T-helper 1 cell treated with Interleukin-12 subunit alpha and Interleukin-12 subunit beta and Interleukin-4 antibody, amounts not matched to agents 30 μg/mL and 1 μg/mL, for 36 hours (primary cell): ENCODE results near the gene CCDC90B.
"Not testable (repeated sequence)": the region's sequence is repeated elsewhere in the genome, so short reads cannot be mapped to it uniquely, and the experiment has no call there.

ENCODE experiments used
- H3K27ac Mint-ChIP-seq: one replicate; pipeline ENCODE4 v1.8.0; 2021; ENCODE audit warnings: mild to moderate bottlenecking, mixed read lengths
- H3K27me3 Mint-ChIP-seq: one replicate; pipeline ENCODE4 v1.8.0; 2021; ENCODE audit warnings: low read depth, mixed read lengths
- H3K36me3 Mint-ChIP-seq: one replicate; pipeline ENCODE4 v1.8.0; 2021; ENCODE audit warnings: low read depth, mixed read lengths
- H3K4me1 Mint-ChIP-seq: one replicate; pipeline ENCODE4 v1.8.0; 2021; ENCODE audit warnings: low read depth, mixed read lengths
- H3K4me3 Mint-ChIP-seq: one replicate; pipeline ENCODE4 v1.8.0; 2021; ENCODE audit warnings: mild to moderate bottlenecking, moderate library complexity, mixed read lengths
- H3K9me3 Mint-ChIP-seq: one replicate; pipeline ENCODE4 v1.8.0; 2021; ENCODE audit warnings: mixed read lengths

The CCDC90B gene

DNA sequence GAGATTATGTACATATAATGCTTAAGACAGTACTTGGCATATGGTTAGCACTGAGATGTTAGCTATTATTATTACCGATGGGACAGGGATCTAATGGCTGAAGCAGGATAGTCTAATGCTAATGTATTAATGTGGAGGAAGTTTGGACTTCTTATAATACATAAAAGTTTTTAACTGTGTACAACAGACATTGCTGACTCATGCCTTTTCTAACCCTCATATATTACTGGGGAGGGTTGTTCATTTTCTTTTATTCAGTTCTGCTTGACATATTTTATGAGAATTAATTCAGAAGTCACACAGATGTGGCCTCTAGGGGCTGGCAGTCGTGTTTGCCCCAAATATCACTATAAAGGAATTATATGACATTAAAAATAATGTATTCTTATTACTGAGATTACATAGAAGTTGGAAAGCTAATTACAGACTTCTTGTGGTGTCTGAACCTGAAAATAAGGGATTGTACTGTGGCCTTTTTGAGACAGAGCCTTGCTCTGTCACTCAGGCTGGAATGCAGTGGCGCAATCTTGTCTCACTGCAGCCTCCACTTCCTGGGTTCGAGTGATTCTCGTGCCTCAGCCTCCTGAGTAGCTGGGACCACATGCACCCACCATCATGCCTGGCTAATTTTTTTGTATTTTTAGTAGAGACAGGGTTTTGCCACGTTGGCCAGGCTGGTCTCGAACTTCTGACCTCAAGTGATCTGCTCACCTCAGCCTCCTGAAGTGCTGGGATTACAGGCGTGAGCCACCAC is 10.1 kb downstream of the CCDC90B start:
- H3K4me3 Mint-ChIP-seq = no peak overlapping the region

DNA sequence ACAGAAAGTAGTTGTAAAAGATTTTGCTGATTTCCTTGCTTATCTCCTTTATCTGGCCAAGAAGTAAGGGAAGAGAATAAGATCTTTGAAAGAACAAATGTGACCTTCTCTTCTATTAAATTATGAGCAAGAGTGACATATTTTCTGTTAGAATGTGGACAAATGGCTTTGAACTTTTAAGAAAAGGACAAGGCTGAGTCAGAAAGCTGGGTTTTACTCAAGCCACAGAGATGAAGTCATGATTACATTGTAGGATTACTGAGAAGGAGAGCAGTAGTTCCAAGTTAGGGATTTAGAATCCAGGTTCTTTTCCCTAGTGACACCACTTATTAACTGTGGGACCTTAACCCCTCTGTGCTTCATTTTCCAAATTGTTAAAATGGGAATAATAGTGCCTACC is 13.5 kb downstream of the CCDC90B start:
- Mint-ChIP-seq H3K4me3 (no peak overlapping the region), H3K27ac (no peak overlapping the region), H3K9me3 (no peaks in the 10 kb centered on the region), H3K4me1 (peaks cover 3% of the 10 kb centered on the region), H3K36me3 (peaks cover 53% of the 10 kb centered on the region), H3K27me3 (no peaks in the 10 kb centered on the region)

More for the DNA sequence above, 10.1 kb downstream of the CCDC90B start:
- no peaks in the 10 kb centered on the region for H3K9me3 Mint-ChIP-seq
- H3K27ac Mint-ChIP-seq = no peak overlapping the region
- peaks cover 3% of the 10 kb centered on the region for H3K4me1 Mint-ChIP-seq
- H3K36me3 Mint-ChIP-seq = peaks cover 37% of the 10 kb centered on the region
- no peaks in the 10 kb centered on the region for H3K27me3 Mint-ChIP-seq

GRCh38 chr11:83271734-83272133 is 14.4 kb downstream of the CCDC90B start:
- H3K27me3 Mint-ChIP-seq, H3K9me3 Mint-ChIP-seq: not testable (repeated sequence)
- peaks cover 56% of the 10 kb centered on the region for H3K36me3 Mint-ChIP-seq

GRCh38 chr11:83269080-83269479 is 17.1 kb downstream of the CCDC90B start:
- peaks cover 59% of the 10 kb centered on the region for H3K36me3 Mint-ChIP-seq
- H3K4me3 Mint-ChIP-seq, H3K27me3 Mint-ChIP-seq, H3K9me3 Mint-ChIP-seq, H3K27ac Mint-ChIP-seq, H3K4me1 Mint-ChIP-seq: not testable (repeated sequence)

More at GRCh38 chr11:83271734-83272133, 14.4 kb downstream of the CCDC90B start:
- not testable (repeated sequence) for H3K27ac Mint-ChIP-seq, H3K4me3 Mint-ChIP-seq, H3K4me1 Mint-ChIP-seq

DNA sequence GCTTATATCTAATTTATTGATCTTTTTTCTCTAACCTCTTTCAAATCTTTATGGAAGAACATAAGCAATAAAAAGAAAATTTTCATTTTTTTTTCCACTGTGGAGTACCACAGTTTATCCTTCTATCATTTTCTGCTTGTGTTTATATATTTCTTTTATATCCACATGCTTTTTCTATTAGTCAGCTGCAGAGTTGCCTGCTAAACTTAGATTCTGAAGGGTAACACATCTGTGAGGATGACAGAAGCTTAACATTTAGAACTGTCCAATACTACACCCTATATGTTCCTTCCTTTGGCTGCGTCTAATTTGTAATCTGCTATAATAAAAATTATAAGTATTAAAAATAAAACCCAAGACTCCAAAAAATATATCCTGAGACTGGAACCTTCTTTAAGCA is 20.8 kb downstream of the CCDC90B start:
- Mint-ChIP-seq H3K9me3 (no peaks in the 10 kb centered on the region), H3K4me1 (no peaks in the 10 kb centered on the region), H3K27me3 (no peaks in the 10 kb centered on the region), H3K36me3 (peaks cover 45% of the 10 kb centered on the region), H3K27ac (no peak overlapping the region), H3K4me3 (no peak overlapping the region)

DNA sequence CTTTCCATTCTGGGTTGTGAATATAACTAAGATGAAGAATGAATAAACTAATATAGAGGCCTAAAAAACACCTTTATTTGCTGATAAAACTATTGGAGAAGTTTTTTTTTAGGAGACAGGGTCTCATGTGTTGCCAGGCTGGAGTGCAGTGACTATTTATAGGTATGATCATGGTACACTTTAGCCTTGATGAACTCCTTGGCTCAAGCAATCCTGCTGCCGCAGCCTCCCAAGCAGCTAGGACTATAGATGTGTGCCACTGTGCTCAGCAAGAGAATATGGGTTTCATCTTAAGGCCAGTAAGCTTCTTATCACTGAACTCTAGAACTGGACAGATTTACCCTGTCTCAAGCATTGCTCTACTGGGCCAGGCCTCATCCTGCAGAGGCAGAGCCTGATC is 26.6 kb downstream of the CCDC90B start:
- Mint-ChIP-seq H3K27ac (no peak overlapping the region), H3K4me3 (no peak overlapping the region), H3K9me3 (no peaks in the 10 kb centered on the region), H3K36me3 (peaks cover 22% of the 10 kb centered on the region), H3K4me1 (no peaks in the 10 kb centered on the region), H3K27me3 (no peaks in the 10 kb centered on the region)

- Mint-ChIP-seq H3K9me3 (no peaks in the 10 kb centered on the region), H3K4me3 (no peak overlapping the region)
These were observed 28.4 kb downstream of the CCDC90B start for GRCh38 chr11:83257761-83258168.

GRCh38 chr11:83256602-83257340 is 29.4 kb downstream of the CCDC90B start:
- Mint-ChIP-seq H3K27me3 (no peaks in the 10 kb centered on the region), H3K27ac (no peak overlapping the region), H3K9me3 (no peaks in the 10 kb centered on the region), H3K4me3 (no peak overlapping the region), H3K36me3 (peaks cover 10% of the 10 kb centered on the region), H3K4me1 (no peaks in the 10 kb centered on the region)

More at GRCh38 chr11:83257761-83258168, 28.4 kb downstream of the CCDC90B start:
- no peak overlapping the region for H3K27ac Mint-ChIP-seq
- no peaks in the 10 kb centered on the region for H3K27me3 Mint-ChIP-seq
- H3K4me1 Mint-ChIP-seq = no peaks in the 10 kb centered on the region
- H3K36me3 Mint-ChIP-seq = peaks cover 10% of the 10 kb centered on the region

- H3K27ac Mint-ChIP-seq = no peak overlapping the region
These were observed 30.8 kb downstream of the CCDC90B start for GRCh38 chr11:83255366-83255765.

DNA sequence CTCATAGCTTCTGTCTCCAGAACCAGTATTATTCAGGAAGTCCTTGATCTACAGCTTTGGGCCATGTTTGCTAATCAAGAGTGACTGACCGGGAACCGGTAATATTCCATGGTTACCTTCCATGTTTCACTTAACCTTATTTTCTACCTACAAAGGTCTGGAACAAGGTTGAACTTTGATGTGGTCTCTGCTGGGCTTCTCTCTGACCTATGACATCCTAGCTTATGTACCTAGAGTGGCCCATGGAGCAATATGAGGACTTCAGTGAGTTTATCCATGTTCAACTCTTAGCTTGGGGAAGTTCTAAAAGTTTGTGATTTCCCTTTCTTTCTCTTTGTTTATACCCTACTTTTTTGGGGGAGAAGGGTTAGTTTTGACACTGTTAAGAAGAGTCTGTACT is 33.2 kb downstream of the CCDC90B start:
- Mint-ChIP-seq H3K9me3 (no peaks in the 10 kb centered on the region), H3K4me3 (no peak overlapping the region), H3K4me1 (peaks cover 5% of the 10 kb centered on the region), H3K27ac (no peak overlapping the region), H3K36me3 (peaks cover 5% of the 10 kb centered on the region), H3K27me3 (no peaks in the 10 kb centered on the region)

More at GRCh38 chr11:83255366-83255765, 30.8 kb downstream of the CCDC90B start:
- H3K36me3 Mint-ChIP-seq = peaks cover 7% of the 10 kb centered on the region
- no peaks in the 10 kb centered on the region for H3K27me3 Mint-ChIP-seq
- no peaks in the 10 kb centered on the region for H3K4me1 Mint-ChIP-seq
- no peak overlapping the region for H3K4me3 Mint-ChIP-seq
- no peaks in the 10 kb centered on the region for H3K9me3 Mint-ChIP-seq

- Mint-ChIP-seq H3K4me1 (peaks cover 5% of the 10 kb centered on the region), H3K9me3 (no peaks in the 10 kb centered on the region)
These were observed 33.9 kb downstream of the CCDC90B start for GRCh38 chr11:83252266-83252665.

DNA sequence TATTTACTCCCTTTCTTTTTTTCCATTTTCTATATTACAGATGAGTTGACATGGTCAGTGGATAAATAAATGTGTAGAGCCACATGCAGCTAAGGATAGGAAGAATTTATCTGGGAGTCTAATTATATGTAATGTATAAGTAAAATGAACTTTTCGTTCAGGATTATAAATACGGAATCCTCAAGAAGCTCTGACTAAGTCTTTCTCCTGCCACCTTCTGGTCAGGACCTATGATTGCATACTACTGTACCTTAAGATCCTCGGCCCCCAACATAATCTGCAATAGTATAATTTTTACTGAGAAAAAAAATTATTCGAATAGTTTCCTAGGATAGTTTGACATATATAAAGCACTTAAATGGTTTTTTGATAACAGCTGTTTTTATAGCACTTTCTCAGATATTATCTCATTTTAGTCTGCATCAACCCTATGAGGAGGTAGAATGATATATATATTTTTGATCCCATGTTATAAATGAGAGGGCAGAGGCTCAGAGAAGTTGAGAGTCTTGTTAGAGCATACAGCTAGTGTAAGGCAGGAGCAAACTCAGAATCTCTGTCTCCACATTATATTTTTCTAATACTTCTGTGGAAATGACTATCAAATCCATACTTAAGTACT is 36.1 kb downstream of the CCDC90B start:
- no peak overlapping the region for H3K4me3 Mint-ChIP-seq
- H3K9me3 Mint-ChIP-seq = no peaks in the 10 kb centered on the region
- H3K36me3 Mint-ChIP-seq = no peaks in the 10 kb centered on the region
- H3K4me1 Mint-ChIP-seq = peaks cover 7% of the 10 kb centered on the region
- no peak overlapping the region for H3K27ac Mint-ChIP-seq
- H3K27me3 Mint-ChIP-seq = no peaks in the 10 kb centered on the region

More at GRCh38 chr11:83252266-83252665, 33.9 kb downstream of the CCDC90B start:
- Mint-ChIP-seq H3K27me3 (no peaks in the 10 kb centered on the region), H3K36me3 (no peaks in the 10 kb centered on the region), H3K27ac (no peak overlapping the region), H3K4me3 (no peak overlapping the region)

DNA sequence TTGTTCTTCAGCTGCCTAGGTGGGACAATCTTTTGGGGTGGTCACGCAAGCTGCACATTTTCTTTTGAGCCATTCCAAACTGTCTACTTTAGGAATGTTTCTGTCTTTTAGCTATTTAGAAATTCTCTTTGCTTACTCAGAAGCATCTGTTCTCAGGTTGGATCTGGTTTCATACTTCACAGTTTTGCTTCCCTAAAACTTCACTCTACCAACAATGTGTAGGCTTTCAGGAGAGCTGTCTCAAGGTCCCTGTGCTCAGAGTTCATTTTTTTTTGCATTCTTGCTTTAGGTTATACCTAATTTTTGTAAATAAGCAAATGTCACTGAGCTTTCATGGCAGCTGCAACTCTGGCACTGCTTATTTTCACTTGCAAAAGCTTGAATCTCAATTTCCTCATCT is 36.7 kb downstream of the CCDC90B start:
- Mint-ChIP-seq H3K9me3 (no peaks in the 10 kb centered on the region), H3K4me1 (peaks cover 7% of the 10 kb centered on the region), H3K4me3 (no peak overlapping the region), H3K36me3 (no peaks in the 10 kb centered on the region), H3K27me3 (no peaks in the 10 kb centered on the region), H3K27ac (no peak overlapping the region)

- Mint-ChIP-seq H3K9me3 (no peaks in the 10 kb centered on the region), H3K4me1 (peaks cover 2% of the 10 kb centered on the region), H3K27ac (no peak overlapping the region), H3K36me3 (no peaks in the 10 kb centered on the region), H3K27me3 (peaks cover 3% of the 10 kb centered on the region), H3K4me3 (no peak overlapping the region)
These were observed 44.7 kb downstream of the CCDC90B start for GRCh38 chr11:83241291-83241946.
